Testis (tissue), 3 donors: ENCODE measurements around the gene ZBTB11. TPM values are rescaled to one million over a fixed set of nuclear protein-coding genes. Genes with fewer than 3 reads are reported as not detected.
"Not testable (repeated sequence)": the region's sequence is repeated elsewhere in the genome, so short reads cannot be mapped to it uniquely, and the experiment has no call there.

Source experiments
- DNase-seq: peaks from one replicate; pipeline ENCODE4 v3.0.0-alpha.2; 2019
- H3K27ac ChIP-seq, 2 donors: fragments of 200-600 bp; sonication (generic); one replicate each; pipeline ENCODE4 v1.5.1; 2019
- H3K27me3 ChIP-seq: fragments of 200-600 bp; sonication (generic); one replicate; pipeline ENCODE4 v1.5.1; 2019
- H3K36me3 ChIP-seq: fragments of 200-600 bp; sonication (generic); one replicate; pipeline ENCODE4 v1.5.1; 2017; ENCODE audit warnings: low read depth; ENCODE audit errors: missing control alignments
- H3K4me1 ChIP-seq: fragments of 200-600 bp; sonication (generic); one replicate; pipeline ENCODE4 v1.5.1; 2019
- H3K4me3 ChIP-seq, 2 donors: fragments of 200-600 bp; sonication (generic); one replicate each; pipeline ENCODE4 v1.5.1; 2017 to 2019
- H3K9me3 ChIP-seq: fragments of 200-600 bp; sonication (generic); one replicate; pipeline ENCODE4 v1.5.1; 2017
- POLR2A ChIP-seq: fragments of 450-650 bp; IDR thresholded peaks from one replicate; pipeline ENCODE4 v1.6.1; 2017; ENCODE audit warnings: antibody characterized with exemption, mild to moderate bottlenecking, moderate library complexity
- WGBS, 2 donors: methylation state at CpG; one replicate each; pipeline ENCODE4 v1.1.5; 2018; 5-methylcytosine and 5-hydroxymethylcytosine counted together
- intact Hi-C: fragments of 100-400 bp; cut with DNase I; formaldehyde crosslinking; loops from one replicate; pipeline ENCODE4 v1.15.1; 2023; ENCODE audit warnings: low total_unique reads
- polyA plus RNA-seq: library from polyadenylated mRNA; stranded (reverse); fragments of 350-450 nt; fragmentation: Illumina TruSeq; extraction: RNeasy Lipid Tissue Mini Kit (QIAGEN cat#74804); gene quantifications from one replicate; pipeline ENCODE4 v1.2.3, GENCODE V29; 2014; ENCODE audit warnings: low read depth, low replicate concordance; ENCODE audit not compliant: insufficient read depth
- total RNA-seq, 2 donors: library from RNA; depleted of rRNA; stranded (reverse); fragments of >200 nt; gene quantifications; one replicate each; pipeline ENCODE4 v1.2.3, GENCODE V29; 2016
- TF ChIP-seq, protein P1 (sequence below), 3 experiments: fragments of 450-650 bp in 2 of 3; fragments of 200-600 bp in 1 of 3; sonication (generic) in 1 of 3; IDR thresholded peaks; one replicate each; pipeline ENCODE4 v1.5.1; 2016 to 2019; ENCODE audit warnings: antibody characterized with exemption in 3 of 3, mild to moderate bottlenecking in 2 of 3, moderate library complexity in 1 of 3

ZBTB11 gene
- total and polyA plus RNA-seq, 3 donors from 2014 or later: 14.8 to 37.4 (median 32.8) TPM

DNA sequence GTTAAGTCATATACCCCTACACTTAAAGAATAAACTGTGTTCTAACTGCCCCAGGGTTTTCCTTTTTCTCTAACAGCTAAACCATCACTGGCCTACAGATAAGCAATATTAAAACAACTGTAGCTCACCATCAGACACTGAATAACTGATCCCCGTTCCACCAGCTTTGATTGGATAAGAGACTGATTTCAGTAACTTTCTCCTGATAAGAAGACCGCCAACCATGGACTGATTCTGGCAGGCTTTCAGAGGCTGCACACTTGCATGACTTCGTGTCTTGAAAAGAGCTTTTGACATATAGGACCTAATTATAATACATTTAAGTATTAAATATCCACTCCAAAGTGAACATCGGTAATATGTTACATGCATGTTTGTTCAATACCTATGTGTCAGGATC is 32.2 kb upstream of the ZBTB11 start:
- H3K36me3 ChIP-seq: no peaks in the 10 kb centered on the region
- H3K27ac ChIP-seq: no peak overlapping the region
- DNase-seq: no peak
- TF ChIP-seq POLR2A: no peak
- TF ChIP-seq, protein P1, sequence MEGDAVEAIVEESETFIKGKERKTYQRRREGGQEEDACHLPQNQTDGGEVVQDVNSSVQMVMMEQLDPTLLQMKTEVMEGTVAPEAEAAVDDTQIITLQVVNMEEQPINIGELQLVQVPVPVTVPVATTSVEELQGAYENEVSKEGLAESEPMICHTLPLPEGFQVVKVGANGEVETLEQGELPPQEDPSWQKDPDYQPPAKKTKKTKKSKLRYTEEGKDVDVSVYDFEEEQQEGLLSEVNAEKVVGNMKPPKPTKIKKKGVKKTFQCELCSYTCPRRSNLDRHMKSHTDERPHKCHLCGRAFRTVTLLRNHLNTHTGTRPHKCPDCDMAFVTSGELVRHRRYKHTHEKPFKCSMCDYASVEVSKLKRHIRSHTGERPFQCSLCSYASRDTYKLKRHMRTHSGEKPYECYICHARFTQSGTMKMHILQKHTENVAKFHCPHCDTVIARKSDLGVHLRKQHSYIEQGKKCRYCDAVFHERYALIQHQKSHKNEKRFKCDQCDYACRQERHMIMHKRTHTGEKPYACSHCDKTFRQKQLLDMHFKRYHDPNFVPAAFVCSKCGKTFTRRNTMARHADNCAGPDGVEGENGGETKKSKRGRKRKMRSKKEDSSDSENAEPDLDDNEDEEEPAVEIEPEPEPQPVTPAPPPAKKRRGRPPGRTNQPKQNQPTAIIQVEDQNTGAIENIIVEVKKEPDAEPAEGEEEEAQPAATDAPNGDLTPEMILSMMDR (IDR thresholded peaks at IDR 0.05): no peak
- no peaks in the 10 kb centered on the region for H3K27me3 ChIP-seq
- intact Hi-C loops: loop anchor here (10.0 kb wide), 1 partner anchor 516 kb away; no protein-coding TSS in a partner anchor
- H3K9me3 ChIP-seq: no peaks in the 10 kb centered on the region
- 61 to 72% methylated on average over 4 of the region's 4 CpGs for WGBS, 2 donors
- H3K4me1 ChIP-seq: no peaks in the 10 kb centered on the region
- no peak overlapping the region for H3K4me3 ChIP-seq

DNA sequence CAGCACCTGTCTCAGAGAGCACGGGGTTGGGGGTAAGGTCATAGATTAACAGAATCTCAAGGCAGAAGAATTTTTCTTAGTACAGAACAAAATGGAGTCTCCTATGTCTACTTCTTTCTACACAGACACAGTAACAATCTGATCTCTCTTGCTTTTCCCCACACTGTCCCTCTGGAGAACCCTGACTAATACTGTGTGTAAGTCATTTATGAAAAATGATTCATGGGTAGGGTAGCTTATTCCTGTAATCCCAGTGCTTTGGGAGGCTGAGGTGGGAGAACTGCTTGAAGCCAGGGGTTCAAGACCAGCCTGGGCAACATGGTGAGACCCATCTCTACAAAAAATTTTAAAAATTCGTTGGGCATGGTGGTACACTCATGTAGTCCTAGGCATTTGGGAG is 27.7 kb upstream of the ZBTB11 start:
- WGBS, 2 donors: 75 to 79% methylated on average over 2 of the region's 2 CpGs

DNA sequence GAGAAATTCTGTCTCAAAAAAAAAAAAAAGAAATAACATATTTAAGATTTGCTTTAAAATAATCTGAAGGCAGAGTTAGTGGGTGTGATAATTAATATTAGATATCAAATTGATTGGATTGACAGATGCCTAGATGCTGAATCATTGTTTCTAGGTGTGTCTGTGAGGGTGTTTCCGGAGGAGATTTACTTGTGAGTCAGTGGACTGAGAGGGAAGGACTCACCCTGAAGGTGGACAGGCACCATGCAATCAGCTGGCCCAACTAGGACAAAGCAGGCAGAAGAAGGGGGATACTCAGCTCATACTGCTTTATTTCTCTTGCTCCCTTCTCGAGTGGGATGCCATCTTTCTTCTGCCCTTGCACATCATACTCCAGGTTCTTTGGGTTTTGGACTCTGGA is 26.2 kb upstream of the ZBTB11 start:
- Histone ChIP-seq H3K27ac (no peak overlapping the region), H3K9me3 (no peaks in the 10 kb centered on the region), H3K4me1 (no peaks in the 10 kb centered on the region), H3K36me3 (no peaks in the 10 kb centered on the region), H3K4me3 (no peak overlapping the region), H3K27me3 (no peaks in the 10 kb centered on the region)
- intact Hi-C loops: loop anchor here (10.0 kb wide), 1 partner anchor 522 kb away; no protein-coding TSS in a partner anchor
- TF ChIP-seq, protein P1 (IDR thresholded peaks at IDR 0.05): no peak
- TF ChIP-seq POLR2A: no peak
- DNase-seq: no peak
- 82 to 94% methylated on average over 2 of the region's 2 CpGs for WGBS, 2 donors

More for the DNA sequence above, 27.7 kb upstream of the ZBTB11 start:
- H3K27ac ChIP-seq, H3K27me3 ChIP-seq, H3K36me3 ChIP-seq, H3K9me3 ChIP-seq, H3K4me3 ChIP-seq, H3K4me1 ChIP-seq, DNase-seq: not testable (repeated sequence)
- intact Hi-C loops: loop anchor here (10.0 kb wide), 1 partner anchor 520 kb away; no protein-coding TSS in a partner anchor

DNA sequence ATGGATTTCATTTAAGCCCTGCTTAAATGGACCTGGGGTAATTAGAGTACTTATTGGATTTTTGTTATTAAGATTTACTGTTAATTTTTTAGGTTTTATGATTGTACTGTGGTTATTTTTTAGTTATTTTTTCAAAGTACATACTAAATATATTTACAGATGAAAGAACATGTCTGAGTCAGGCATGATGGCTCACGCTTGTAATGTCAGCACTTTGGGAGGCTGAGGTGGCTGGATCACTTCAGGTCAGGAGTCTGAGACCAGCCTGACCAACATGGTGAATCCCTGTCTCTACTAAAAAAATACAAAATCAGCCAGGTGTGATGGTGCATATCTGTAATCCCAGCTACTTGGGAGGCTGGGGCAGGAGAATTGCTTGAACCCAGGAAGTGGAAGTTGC is 25.8 kb upstream of the ZBTB11 start:
- Histone ChIP-seq H3K4me3 (no peak overlapping the region), H3K27me3 (no peaks in the 10 kb centered on the region), H3K4me1 (no peaks in the 10 kb centered on the region), H3K36me3 (no peaks in the 10 kb centered on the region), H3K9me3 (no peaks in the 10 kb centered on the region), H3K27ac (no peak overlapping the region)
- DNase-seq: no peak
- WGBS, 2 donors: 77 to 94% methylated on average over 1 of the region's 1 CpG
- intact Hi-C loops: loop anchor here (10.0 kb wide), 1 partner anchor 522 kb away; no protein-coding TSS in a partner anchor
- TF ChIP-seq, protein P1 (IDR thresholded peaks at IDR 0.05): no peak
- TF ChIP-seq POLR2A: no peak

DNA sequence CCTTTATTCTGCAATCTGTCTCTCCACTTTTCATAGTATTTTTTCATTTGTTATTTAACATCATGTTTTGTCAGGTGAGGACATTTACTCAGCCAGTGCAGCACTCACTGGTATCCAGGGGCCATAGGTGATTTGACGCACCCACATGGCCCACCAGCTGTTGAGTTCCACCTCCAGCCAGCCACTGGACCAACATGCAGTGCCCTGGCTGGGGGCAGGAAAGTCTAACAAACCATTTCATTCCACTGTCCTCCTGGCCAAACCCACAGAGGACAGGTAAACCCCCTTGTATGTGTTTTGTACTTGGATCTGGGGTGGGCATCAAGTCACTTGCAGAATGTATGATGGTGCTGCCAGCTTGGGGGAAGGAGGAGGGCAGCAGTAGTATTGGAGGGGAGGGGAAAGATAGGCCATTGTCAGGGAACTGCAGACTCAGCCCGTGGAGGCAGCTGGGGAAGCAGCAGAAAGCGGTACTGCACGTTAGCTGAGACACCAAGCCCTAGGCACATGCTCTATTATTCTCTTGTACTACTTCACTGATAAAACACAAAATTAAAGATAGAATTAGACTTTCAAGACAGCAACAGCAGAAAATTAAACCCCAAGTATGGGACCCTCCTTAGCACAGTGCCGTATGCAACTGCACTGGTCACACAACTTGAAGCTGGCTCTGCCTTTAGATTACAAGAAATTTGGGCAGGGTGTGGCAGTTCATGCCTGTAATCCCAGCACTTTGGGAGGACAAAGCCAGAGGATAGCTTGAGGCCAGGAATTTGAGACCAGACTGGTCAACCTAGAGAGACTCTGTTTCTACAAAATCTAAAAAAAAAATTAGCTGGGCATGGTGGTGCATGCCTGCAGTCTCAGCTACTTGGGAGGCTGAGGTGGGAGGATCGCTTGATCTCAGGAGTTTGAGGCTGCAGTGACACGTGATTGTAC is 25.0 kb upstream of the ZBTB11 start:
- Histone ChIP-seq H3K27ac (no peak overlapping the region), H3K4me1 (no peaks in the 10 kb centered on the region), H3K27me3 (no peaks in the 10 kb centered on the region), H3K4me3 (no peak overlapping the region), H3K9me3 (no peaks in the 10 kb centered on the region), H3K36me3 (no peaks in the 10 kb centered on the region)
- TF ChIP-seq, protein P1 (IDR thresholded peaks at IDR 0.05): no peak
- 80 to 83% methylated on average over 7 of the region's 7 CpGs for WGBS, 2 donors
- no peak for DNase-seq
- intact Hi-C loops: loop anchor here (10.0 kb wide), 1 partner anchor 523 kb away; no protein-coding TSS in a partner anchor
